ENCODE results near the gene A3GALT2.
"Not testable (repeated sequence)": the region's sequence is repeated elsewhere in the genome, so short reads cannot be mapped to it uniquely, and the experiment has no call there.

A3GALT2 gene

GRCh38 chr1:33290615-33291014, 30.3 kb downstream of the A3GALT2 start:
- not testable (repeated sequence) for DNase-seq

GRCh38 chr1:33289858-33290154, 31.1 kb downstream of the A3GALT2 start:
- DNase-seq = no peak

- DNase-seq = no peak
Measured at GRCh38 chr1:33288976-33289857, 31.7 kb downstream of the A3GALT2 start.

- no peak for DNase-seq
Measured at GRCh38 chr1:33287317-33287716, 33.6 kb downstream of the A3GALT2 start.

- no peak for DNase-seq
Measured at GRCh38 chr1:33286451-33287185, 34.3 kb downstream of the A3GALT2 start.

- DNase-seq = no peak
Measured at GRCh38 chr1:33284049-33284448, 36.8 kb downstream of the A3GALT2 start.

GRCh38 chr1:33282791-33283190, 38.1 kb downstream of the A3GALT2 start:
- no peak for DNase-seq

GRCh38 chr1:33281554-33282303, 39.2 kb downstream of the A3GALT2 start:
- no peak for DNase-seq

- no peak for DNase-seq
Measured at GRCh38 chr1:33280091-33280661, 40.7 kb downstream of the A3GALT2 start.

- DNase-seq = no peak
Measured at GRCh38 chr1:33277488-33278084, 43.3 kb downstream of the A3GALT2 start.

GRCh38 chr1:33276573-33277298, 44.2 kb downstream of the A3GALT2 start:
- no peak for DNase-seq

- no peak for DNase-seq
Measured at GRCh38 chr1:33275706-33276572, 45.0 kb downstream of the A3GALT2 start.

GRCh38 chr1:33275195-33275594, 45.7 kb downstream of the A3GALT2 start:
- DNase-seq = no peak

GRCh38 chr1:33274446-33274845, 46.5 kb downstream of the A3GALT2 start:
- no peak for DNase-seq

- no peak for DNase-seq
Measured at GRCh38 chr1:33273961-33274371, 46.9 kb downstream of the A3GALT2 start.

GRCh38 chr1:33273406-33273805, 47.5 kb downstream of the A3GALT2 start:
- DNase-seq = no peak

- no peak for DNase-seq
Measured at GRCh38 chr1:33272930-33273329, 48.0 kb downstream of the A3GALT2 start.

GRCh38 chr1:33272509-33272908, 48.4 kb downstream of the A3GALT2 start:
- no peak for DNase-seq

- DNase-seq = no peak
Measured at GRCh38 chr1:33271666-33272505, 49.0 kb downstream of the A3GALT2 start.

All from NCI-H1417 (cell line).